ENCODE measurements around the gene SAMD11.
A peak's percentile ranks its signal among the peaks of the same experiment; 100 is the strongest.
"Not testable (repeated sequence)": the region's sequence is repeated elsewhere in the genome, so short reads cannot be mapped to it uniquely, and the experiment has no call there.

SAMD11 gene

GRCh38 chr1:966135-966703 lies 42.5 kb downstream of the SAMD11 start, which contains the start of gene PLEKHN1:
Gene PLEKHN1 (plus strand): TSS chr1:966482. CDS start chr1:966532, 50 bp downstream.
- ATAC-seq = peak; percentile 47 to 53

- peak; percentile 95 for ATAC-seq
These were observed 43.1 kb downstream of the SAMD11 start for GRCh38 chr1:966704-967300.

- ATAC-seq = no peak
These were observed 44.0 kb downstream of the SAMD11 start for GRCh38 chr1:967466-968343.

GRCh38 chr1:969260-969855 lies 45.6 kb downstream of the SAMD11 start:
- ATAC-seq = no peak

- ATAC-seq = no peak
These were observed 46.7 kb downstream of the SAMD11 start for GRCh38 chr1:970242-970972.

- no peak for ATAC-seq
These were observed 47.4 kb downstream of the SAMD11 start for GRCh38 chr1:970973-971730.

- ATAC-seq = no peak
These were observed 48.2 kb downstream of the SAMD11 start for GRCh38 chr1:971751-972506.

GRCh38 chr1:972726-973458 lies 49.2 kb downstream of the SAMD11 start:
- no peak for ATAC-seq

- no peak for ATAC-seq
These were observed 50.0 kb downstream of the SAMD11 start for GRCh38 chr1:973459-974292.

- ATAC-seq = no peak
These were observed 50.5 kb downstream of the SAMD11 start for GRCh38 chr1:974293-974640.

GRCh38 chr1:974687-975328 lies 51.1 kb downstream of the SAMD11 start:
- no peak for ATAC-seq

- no peak for ATAC-seq
These were observed 51.6 kb downstream of the SAMD11 start for GRCh38 chr1:975365-975764.

GRCh38 chr1:975896-976683 lies 52.4 kb downstream of the SAMD11 start:
- ATAC-seq = peak; percentile 80 to 84

- ATAC-seq = not testable (repeated sequence)
These were observed 53.1 kb downstream of the SAMD11 start for GRCh38 chr1:976791-977190.

- ATAC-seq = no peak
These were observed 54.5 kb downstream of the SAMD11 start for GRCh38 chr1:978069-978834.

- no peak for ATAC-seq
These were observed 55.4 kb downstream of the SAMD11 start for GRCh38 chr1:978835-979743.
